UCSD-AML1 (cell line): Measurements from ENCODE around the gene CALR.
"Not testable (repeated sequence)": the region's sequence is repeated elsewhere in the genome, so short reads cannot be mapped to it uniquely, and the experiment has no call there.

Experiments used
- DNase-seq: peaks from one replicate; lab custom pipeline; 2025; ENCODE audit not compliant: unreplicated experiment; lab: John Stamatoyannopoulos, UW

CALR gene

GRCh38 chr19:12976109-12976508, 37.7 kb downstream of the CALR start:
- not testable (repeated sequence) for DNase-seq

DNA sequence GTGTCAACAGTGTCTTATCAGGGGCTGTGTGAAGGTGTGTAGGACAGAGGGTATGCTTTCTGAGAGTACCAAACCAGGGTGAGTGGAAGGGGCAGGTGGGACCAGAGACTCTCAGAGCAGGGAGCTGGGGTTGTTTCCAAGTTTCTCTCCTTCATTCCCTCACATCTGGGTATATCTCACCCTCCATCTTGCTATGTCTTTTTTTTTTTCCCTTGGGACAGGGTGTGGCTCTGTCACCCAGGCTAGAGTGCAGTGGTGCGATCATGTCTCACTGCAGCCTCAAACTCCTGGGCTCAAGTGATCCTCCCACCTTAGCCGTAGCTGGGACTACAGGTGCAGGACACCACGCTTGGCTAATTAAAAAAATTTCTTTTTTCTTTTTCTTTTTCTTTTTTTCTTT, 41.6 kb downstream of the CALR start:
- DNase-seq, result no peak

DNA sequence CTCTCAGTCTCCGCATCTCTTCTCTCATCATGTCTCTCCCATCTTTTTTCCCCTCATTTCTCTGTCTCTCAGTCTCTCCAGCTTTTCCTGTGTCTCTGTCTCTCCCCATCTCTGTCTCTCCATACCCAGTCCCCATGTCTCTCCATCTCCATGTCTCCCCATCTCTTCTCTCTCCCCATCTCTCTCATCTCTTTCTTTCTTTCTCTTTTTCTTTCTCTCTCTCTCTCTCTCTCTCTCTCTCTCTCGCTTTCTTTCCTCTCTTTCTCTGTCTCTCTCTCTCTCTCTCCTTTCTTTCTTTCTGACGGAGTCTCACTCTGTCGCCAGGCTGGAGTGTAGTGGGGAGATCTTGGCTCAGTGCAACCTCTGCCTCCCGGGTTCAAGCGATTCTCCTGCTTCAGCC, 44.2 kb downstream of the CALR start:
- DNase-seq, result no peak

DNA sequence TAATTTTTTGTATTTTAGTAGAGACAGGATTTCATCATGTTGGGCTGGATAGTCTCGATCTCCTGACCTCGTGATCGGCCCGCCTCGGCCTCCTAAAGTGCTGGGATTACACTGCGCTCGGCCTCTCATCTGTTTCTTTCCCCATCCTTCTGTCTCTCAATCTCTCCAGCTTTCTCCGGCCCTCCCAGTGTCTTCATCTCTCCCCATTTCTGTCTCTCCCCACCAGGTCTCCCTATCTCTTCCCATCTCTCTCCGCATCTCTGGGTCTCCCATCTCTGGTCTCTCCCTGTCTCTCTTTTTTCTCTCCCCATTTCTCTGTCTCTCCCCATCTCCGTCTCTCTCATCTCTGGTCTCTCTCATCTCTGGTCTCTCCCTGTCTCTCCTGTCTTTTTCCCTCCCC, 44.7 kb downstream of the CALR start:
- DNase-seq, result no peak

GRCh38 chr19:12983542-12984142, 45.2 kb downstream of the CALR start:
- DNase-seq, result peak; percentile 82

DNA sequence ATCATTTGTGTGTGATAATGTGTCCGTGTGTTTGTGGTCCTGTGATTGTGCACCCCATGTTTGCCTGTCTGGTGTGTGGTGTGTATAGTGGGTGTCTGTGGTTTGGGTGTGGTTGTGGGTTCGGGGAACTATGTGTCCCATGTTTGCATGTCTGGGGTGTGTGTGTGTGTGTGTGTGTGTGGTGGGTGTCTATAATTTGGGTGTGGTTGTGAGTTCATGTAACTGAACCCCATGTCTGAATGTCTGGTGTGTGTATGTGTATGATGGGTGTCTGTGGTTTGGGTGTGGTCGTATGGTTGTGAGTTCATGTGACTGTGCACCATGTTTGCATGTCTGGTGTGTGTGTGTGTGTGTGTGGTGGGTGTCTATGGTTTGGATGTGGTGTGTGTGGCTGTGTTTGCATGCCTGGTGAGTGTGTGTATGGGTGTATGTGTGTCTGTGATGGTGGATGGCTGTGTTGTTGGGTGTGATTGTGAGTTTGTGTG, 45.8 kb downstream of the CALR start:
- no peak for DNase-seq

DNA sequence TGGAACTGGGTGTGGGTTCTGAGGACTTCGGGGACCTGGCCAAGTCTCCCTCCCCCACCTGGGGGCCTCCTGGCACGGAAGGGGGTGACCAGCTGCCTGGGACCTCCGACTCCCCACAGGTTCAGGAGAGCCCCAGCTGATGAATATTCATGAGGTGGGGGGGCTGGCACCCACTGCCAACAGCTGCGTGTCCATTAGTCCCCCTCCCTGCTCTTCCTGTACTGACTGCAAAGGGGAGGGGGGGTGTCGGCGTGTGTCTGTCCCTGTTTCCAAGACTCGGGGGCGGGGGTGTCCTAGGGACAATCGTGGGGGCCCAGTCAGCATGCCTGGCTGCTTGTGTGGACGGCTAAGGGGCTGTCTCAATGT, 46.3 kb downstream of the CALR start:
- no peak for DNase-seq

GRCh38 chr19:12985049-12985776, 46.8 kb downstream of the CALR start:
- DNase-seq, result no peak

- no peak for DNase-seq
These were observed 48.3 kb downstream of the CALR start for GRCh38 chr19:12986726-12987125.

- no peak for DNase-seq
These were observed 48.8 kb downstream of the CALR start for GRCh38 chr19:12987190-12987589.

GRCh38 chr19:12987781-12988180, 49.4 kb downstream of the CALR start:
- DNase-seq, result no peak

GRCh38 chr19:12990431-12990830, 52.0 kb downstream of the CALR start:
- no peak for DNase-seq

- DNase-seq, result no peak
These were observed 52.4 kb downstream of the CALR start for GRCh38 chr19:12990853-12991252.

- DNase-seq, result no peak
These were observed 52.9 kb downstream of the CALR start for GRCh38 chr19:12991296-12991695.

GRCh38 chr19:12992729-12993128, 54.3 kb downstream of the CALR start:
- no peak for DNase-seq

- no peak for DNase-seq
These were observed 55.2 kb downstream of the CALR start for GRCh38 chr19:12993562-12993961.
